HG03060 (cell line): Measurements from ENCODE around the gene ITIH5.
"Not testable (repeated sequence)": the region's sequence is repeated elsewhere in the genome, so short reads cannot be mapped to it uniquely, and the experiment has no call there.

Experiments
- ATAC-seq: cut with Tn5 transposase; IDR thresholded peaks from one replicate; pipeline ENCODE4 v1.9.1; 2021; ENCODE audit warnings: low read depth, moderate number of reproducible peaks; ENCODE audit not compliant: unreplicated experiment

Gene ITIH5

GRCh38 chr10:7689591-7689990 lies 22.8 kb upstream of the ITIH5 start:
- no peak for ATAC-seq

- peak; percentile 89 for ATAC-seq
Observed at GRCh38 chr10:7687228-7687907, 20.6 kb upstream of the ITIH5 start.

GRCh38 chr10:7686351-7687171 lies 19.8 kb upstream of the ITIH5 start:
- ATAC-seq, result no peak

- ATAC-seq, result not testable (repeated sequence)
Observed at GRCh38 chr10:7680078-7680477, 13.3 kb upstream of the ITIH5 start.

- no peak for ATAC-seq
Observed at GRCh38 chr10:7679256-7679655, 12.5 kb upstream of the ITIH5 start.

GRCh38 chr10:7672341-7673134 lies 5.8 kb upstream of the ITIH5 start:
- ATAC-seq, result no peak

GRCh38 chr10:7670157-7670556 lies 3.4 kb upstream of the ITIH5 start:
- no peak for ATAC-seq

- ATAC-seq, result no peak
Observed at GRCh38 chr10:7667262-7668141, 736 bp upstream of the ITIH5 start.

GRCh38 chr10:7665767-7666166 lies 999 bp downstream of the ITIH5 start:
- no peak for ATAC-seq

GRCh38 chr10:7664707-7665106 lies 2.1 kb downstream of the ITIH5 start:
- no peak for ATAC-seq

GRCh38 chr10:7662522-7662921 lies 4.2 kb downstream of the ITIH5 start:
- ATAC-seq, result no peak

- ATAC-seq, result no peak
Observed at GRCh38 chr10:7659560-7659959, 7.2 kb downstream of the ITIH5 start.

- ATAC-seq, result no peak
Observed at GRCh38 chr10:7657552-7657951, 9.2 kb downstream of the ITIH5 start.

GRCh38 chr10:7657079-7657478 lies 9.7 kb downstream of the ITIH5 start:
- ATAC-seq, result not testable (repeated sequence)

GRCh38 chr10:7651853-7652470 lies 14.8 kb downstream of the ITIH5 start:
- no peak for ATAC-seq

- ATAC-seq, result no peak
Observed at GRCh38 chr10:7649673-7650300, 17.0 kb downstream of the ITIH5 start.

- ATAC-seq, result no peak
Observed at GRCh38 chr10:7647062-7647664, 19.6 kb downstream of the ITIH5 start.

- ATAC-seq, result no peak
Observed at GRCh38 chr10:7642491-7643011, 24.2 kb downstream of the ITIH5 start.
